IPS-15b (cell line): Measurements from ENCODE around the gene FGGY.
"Not testable (repeated sequence)": the region's sequence is repeated elsewhere in the genome, so short reads cannot be mapped to it uniquely, and the experiment has no call there.

ENCODE experiments used
- H3K27me3 ChIP-seq: one replicate; pipeline ENCODE4 v1.6.1; 2013; ENCODE audit warnings: low read length; ENCODE audit not compliant: control insufficient read depth, insufficient read depth
- H3K36me3 ChIP-seq: one replicate; pipeline ENCODE4 v1.6.1; 2013; ENCODE audit warnings: low read length; ENCODE audit not compliant: control insufficient read depth, insufficient read depth
- H3K4me1 ChIP-seq: one replicate; pipeline ENCODE4 v1.6.1; 2013; ENCODE audit warnings: mild to moderate bottlenecking, low read length; ENCODE audit not compliant: control insufficient read depth, insufficient read depth
- H3K4me3 ChIP-seq: one replicate; pipeline ENCODE4 v1.5.1; 2013; ENCODE audit warnings: low read depth, low read length
- H3K9ac ChIP-seq: one replicate; pipeline ENCODE4 v1.6.1; 2013; ENCODE audit warnings: low read depth, mild to moderate bottlenecking, low read length
- H3K9me3 ChIP-seq: one replicate; pipeline ENCODE4 v1.6.1; 2013; ENCODE audit warnings: mild to moderate bottlenecking, low read length; ENCODE audit not compliant: control insufficient read depth, insufficient read depth

Gene FGGY

DNA sequence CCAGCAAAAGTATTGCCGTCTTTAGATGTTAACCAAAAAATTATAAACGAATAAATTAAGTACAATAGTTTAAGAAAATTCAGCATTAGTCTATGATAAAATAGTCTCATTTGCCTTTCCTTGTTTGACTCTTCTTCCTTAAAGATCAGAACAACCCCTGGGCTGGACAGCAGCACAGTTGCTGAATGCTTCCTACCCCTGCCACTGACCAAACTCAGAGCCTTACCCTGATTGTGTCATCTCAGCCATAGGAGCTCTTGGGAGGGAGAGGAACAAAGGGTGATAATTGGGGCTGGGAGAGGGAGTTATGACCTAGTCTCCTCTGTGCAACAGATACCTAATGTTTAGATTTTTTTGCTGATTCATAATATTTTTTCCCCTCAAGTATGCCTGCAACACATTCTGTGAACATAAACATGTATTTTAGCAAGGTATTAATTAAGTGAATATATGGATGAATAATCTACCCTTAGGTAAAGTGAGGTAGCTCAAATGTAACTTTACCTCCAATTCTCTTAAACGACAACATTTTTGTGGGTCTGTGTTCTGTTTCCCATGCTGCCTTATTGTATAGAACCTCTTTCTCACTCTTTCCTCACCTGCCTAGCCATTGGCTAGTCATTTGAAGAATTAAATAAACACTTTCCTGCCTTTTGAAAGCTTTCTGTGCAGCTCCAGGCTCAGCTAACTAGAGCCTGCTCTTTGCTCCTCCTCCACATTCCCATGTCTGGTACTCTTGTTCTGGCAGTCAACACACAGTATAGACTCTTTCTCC lies 46.1 kb downstream of the FGGY start:
- Histone ChIP-seq H3K27me3 (no peaks in the 10 kb centered on the region), H3K9ac (no peak overlapping the region), H3K9me3 (no peaks in the 10 kb centered on the region), H3K4me3 (no peak overlapping the region), H3K36me3 (no peaks in the 10 kb centered on the region), H3K4me1 (no peaks in the 10 kb centered on the region)

DNA sequence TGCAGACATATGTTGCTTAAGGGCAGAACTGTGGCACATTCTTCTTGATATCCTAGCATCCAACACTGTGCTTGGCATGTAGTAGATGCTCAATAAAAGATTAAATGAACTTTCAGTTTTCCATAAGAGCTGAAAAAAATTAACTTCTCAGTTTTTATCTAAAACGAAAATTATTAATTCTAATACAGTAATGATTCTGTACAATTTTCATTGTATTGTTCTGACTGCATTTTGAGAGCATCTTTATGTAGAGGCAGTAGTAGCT lies 46.6 kb downstream of the FGGY start:
- no peak overlapping the region for H3K4me3 ChIP-seq
- no peaks in the 10 kb centered on the region for H3K9me3 ChIP-seq
- H3K27me3 ChIP-seq: no peaks in the 10 kb centered on the region
- H3K4me1 ChIP-seq: no peaks in the 10 kb centered on the region
- H3K36me3 ChIP-seq: no peaks in the 10 kb centered on the region
- no peak overlapping the region for H3K9ac ChIP-seq

DNA sequence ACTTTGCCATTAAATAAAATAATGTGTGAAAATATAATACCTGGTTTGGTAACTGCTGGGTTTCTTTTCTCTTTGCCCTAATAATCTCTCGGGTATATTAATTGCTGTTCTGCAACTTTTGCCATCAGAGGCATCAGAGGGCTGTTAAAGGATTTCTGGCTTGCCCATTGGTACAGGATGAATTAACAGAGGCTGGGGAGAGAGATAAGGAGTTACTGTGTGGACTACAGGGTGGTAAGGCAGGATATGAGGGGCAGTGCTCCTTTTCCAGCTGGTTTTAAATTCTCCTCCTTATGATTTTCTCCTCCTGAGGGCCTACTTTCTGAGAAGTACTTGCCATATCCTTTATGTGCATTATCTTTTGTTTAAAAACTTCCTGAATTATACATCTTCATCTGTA lies 48.3 kb downstream of the FGGY start:
- H3K4me3 ChIP-seq: no peak overlapping the region
- H3K9ac ChIP-seq: no peak overlapping the region

DNA sequence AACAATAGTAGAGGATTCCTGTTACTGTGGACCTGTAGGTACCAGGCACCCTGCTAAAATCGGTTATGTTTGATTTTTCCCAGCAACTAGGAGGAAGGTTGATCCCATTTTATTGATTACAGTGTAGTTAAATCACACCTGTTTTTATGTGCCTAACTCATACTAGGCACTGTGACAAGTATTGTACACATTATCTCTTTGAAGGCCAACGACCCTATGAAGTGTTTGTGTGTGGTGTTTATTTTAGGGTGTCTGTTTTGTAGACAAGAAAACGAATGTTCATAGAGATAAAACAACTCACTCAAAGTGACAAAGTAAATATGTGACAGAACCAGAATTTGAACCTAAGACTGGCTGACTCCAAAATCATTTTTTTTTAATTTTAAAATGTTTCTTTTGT lies 49.5 kb downstream of the FGGY start:
- Histone ChIP-seq H3K9ac (no peak overlapping the region), H3K4me3 (no peak overlapping the region), H3K36me3 (no peaks in the 10 kb centered on the region), H3K4me1 (no peaks in the 10 kb centered on the region), H3K9me3 (no peaks in the 10 kb centered on the region), H3K27me3 (no peaks in the 10 kb centered on the region)

More for the DNA sequence above, 48.3 kb downstream of the FGGY start:
- H3K4me1 ChIP-seq: no peaks in the 10 kb centered on the region
- H3K27me3 ChIP-seq: no peaks in the 10 kb centered on the region
- no peaks in the 10 kb centered on the region for H3K36me3 ChIP-seq
- H3K9me3 ChIP-seq: no peaks in the 10 kb centered on the region

DNA sequence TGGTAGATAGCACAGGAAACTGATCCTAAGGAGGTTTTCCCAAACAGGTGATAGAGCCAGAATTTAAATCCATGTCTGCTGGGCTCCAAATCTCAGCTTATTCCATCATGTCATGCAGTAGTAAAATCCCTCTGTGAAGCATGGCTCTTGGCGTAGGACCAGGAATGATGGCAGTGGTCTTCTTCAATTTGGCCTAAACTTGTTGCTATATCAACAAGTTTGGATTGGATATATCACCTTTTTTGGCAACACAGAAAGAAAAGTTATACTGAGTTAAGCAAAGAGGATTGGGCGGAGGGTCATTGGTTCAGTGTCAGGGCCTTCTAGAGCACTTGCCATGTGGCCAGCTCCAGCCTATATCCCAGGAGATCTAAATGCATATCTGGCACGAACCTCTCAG lies 52.2 kb downstream of the FGGY start:
- Histone ChIP-seq H3K9ac (no peak overlapping the region), H3K36me3 (no peaks in the 10 kb centered on the region), H3K4me3 (no peak overlapping the region), H3K9me3 (no peaks in the 10 kb centered on the region), H3K4me1 (no peaks in the 10 kb centered on the region), H3K27me3 (no peaks in the 10 kb centered on the region)

- Histone ChIP-seq H3K9me3 (no peaks in the 10 kb centered on the region), H3K36me3 (no peaks in the 10 kb centered on the region), H3K4me1 (no peaks in the 10 kb centered on the region), H3K9ac (no peak overlapping the region), H3K27me3 (no peaks in the 10 kb centered on the region), H3K4me3 (no peak overlapping the region)
Measured at GRCh38 chr1:59350521-59350920, 53.6 kb downstream of the FGGY start.

- H3K36me3 ChIP-seq: no peaks in the 10 kb centered on the region
- H3K4me3 ChIP-seq: no peak overlapping the region
- no peaks in the 10 kb centered on the region for H3K9me3 ChIP-seq
Measured at GRCh38 chr1:59352065-59352464, 55.2 kb downstream of the FGGY start.

GRCh38 chr1:59353453-59353852 lies 56.6 kb downstream of the FGGY start:
- Histone ChIP-seq H3K27me3 (no peaks in the 10 kb centered on the region), H3K36me3 (no peaks in the 10 kb centered on the region), H3K9ac (no peak overlapping the region), H3K4me1 (no peaks in the 10 kb centered on the region), H3K9me3 (no peaks in the 10 kb centered on the region), H3K4me3 (no peak overlapping the region)

More at GRCh38 chr1:59352065-59352464, 55.2 kb downstream of the FGGY start:
- Histone ChIP-seq H3K27me3 (no peaks in the 10 kb centered on the region), H3K4me1 (no peaks in the 10 kb centered on the region), H3K9ac (no peak overlapping the region)

DNA sequence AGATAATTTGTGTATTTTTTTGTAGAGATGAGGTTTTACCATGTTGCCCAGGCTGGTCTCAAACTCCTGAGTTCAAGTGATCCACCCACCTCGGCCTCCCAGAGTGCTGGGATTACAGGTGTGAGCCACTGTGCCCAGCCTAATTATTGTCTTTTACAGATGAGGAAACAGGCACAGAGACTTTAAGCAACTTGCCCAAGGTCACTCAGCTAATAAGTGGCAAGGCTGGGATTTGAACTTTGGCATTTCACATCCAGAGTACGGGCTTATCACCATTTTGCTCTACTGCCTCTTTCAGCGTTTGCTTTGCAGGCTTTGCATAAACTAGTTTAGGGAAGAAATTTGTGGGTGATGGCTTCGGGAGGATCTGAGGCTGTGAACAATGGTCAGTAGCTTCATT lies 57.3 kb downstream of the FGGY start:
- not testable (repeated sequence) for H3K36me3 ChIP-seq, H3K9me3 ChIP-seq

GRCh38 chr1:59354709-59355337 lies 57.9 kb downstream of the FGGY start:
- Histone ChIP-seq H3K4me1 (no peaks in the 10 kb centered on the region), H3K9me3 (no peaks in the 10 kb centered on the region), H3K4me3 (no peak overlapping the region), H3K36me3 (no peaks in the 10 kb centered on the region), H3K27me3 (no peaks in the 10 kb centered on the region), H3K9ac (no peak overlapping the region)

More for the DNA sequence above, 57.3 kb downstream of the FGGY start:
- not testable (repeated sequence) for H3K9ac ChIP-seq, H3K27me3 ChIP-seq, H3K4me1 ChIP-seq, H3K4me3 ChIP-seq

DNA sequence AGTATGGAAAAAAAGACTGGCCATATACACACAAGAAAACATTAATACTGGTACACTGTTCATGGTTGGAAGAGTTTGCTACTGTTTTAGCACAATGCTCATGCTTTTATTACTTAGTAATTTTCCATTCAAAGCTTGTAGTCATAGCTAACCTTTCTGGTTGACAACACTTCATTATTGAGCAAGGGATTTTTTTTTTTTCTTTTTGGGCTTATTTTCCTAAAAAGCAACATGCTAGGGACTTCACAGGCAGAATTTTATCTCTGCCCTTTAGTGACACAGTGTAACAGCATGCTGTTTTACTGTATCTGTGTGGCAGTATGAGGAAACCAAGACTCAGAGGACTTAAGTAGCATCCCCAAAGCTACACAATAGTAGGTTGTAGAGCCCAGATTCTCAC lies 58.5 kb downstream of the FGGY start:
- H3K36me3 ChIP-seq: no peaks in the 10 kb centered on the region
- no peak overlapping the region for H3K4me3 ChIP-seq
- no peaks in the 10 kb centered on the region for H3K27me3 ChIP-seq
- no peak overlapping the region for H3K9ac ChIP-seq
- H3K4me1 ChIP-seq: no peaks in the 10 kb centered on the region
- no peaks in the 10 kb centered on the region for H3K9me3 ChIP-seq

- no peak overlapping the region for H3K9ac ChIP-seq
- H3K4me1 ChIP-seq: no peaks in the 10 kb centered on the region
- no peaks in the 10 kb centered on the region for H3K36me3 ChIP-seq
- H3K4me3 ChIP-seq: no peak overlapping the region
- no peaks in the 10 kb centered on the region for H3K27me3 ChIP-seq
- H3K9me3 ChIP-seq: no peaks in the 10 kb centered on the region
Measured at GRCh38 chr1:59356627-59357026, 59.7 kb downstream of the FGGY start.
